IMR-90 (cell line): ENCODE data around the gene ZSCAN25. TPM values are rescaled to one million over a fixed set of nuclear protein-coding genes. Genes with fewer than 3 reads are reported as not detected.

ENCODE experiments used
- ATAC-seq: fragments of 200-7000 bp; cut with Tn5 transposase; 2 replicates; pipeline ENCODE4 v1.9.1; 2020; ENCODE audit warnings: low read depth, mild to moderate bottlenecking, moderate library complexity
- BruUV-seq: library from RNA; stranded (reverse); fragments of 400-500 nt; replicated peaks from 2 replicates; lab custom pipeline; 2021; lab: Mats Ljungman, UMichigan
- CTCF ChIA-PET: fragments of 300-600 bp; formaldehyde crosslinking; extraction: SDS; loops from one replicate; lab custom pipeline; 2021; ENCODE audit warnings: antibody characterized with exemption; lab: Yijun Ruan, JAX
- POLR2A ChIA-PET: fragments of 300-600 bp; sonication (Branson Sonifier 250); formaldehyde crosslinking; loops from one replicate; lab custom pipeline; 2022; ENCODE audit warnings: antibody characterized with exemption; ENCODE audit not compliant: unreplicated experiment; lab: Charles Lee
- DNase-seq: peaks from one replicate; pipeline ENCODE4 v3.0.0; 2013
- H2AFZ ChIP-seq: replicated peaks from 2 replicates; pipeline ENCODE3; 2013; ENCODE audit warnings: low read length, mild to moderate bottlenecking; ENCODE audit not compliant: poor library complexity
- H2AK5ac ChIP-seq: 2 replicates; pipeline ENCODE4 v1.6.1; 2013; ENCODE audit warnings: low read depth, low read length, inconsistent platforms
- H2AK9ac ChIP-seq: replicated peaks from 2 replicates; pipeline ENCODE3; 2013; ENCODE audit warnings: mild to moderate bottlenecking, low read depth, low read length, moderate library complexity; ENCODE audit not compliant: poor library complexity
- H2BK120ac ChIP-seq: 2 replicates; pipeline ENCODE4 v1.6.1; 2013; ENCODE audit warnings: low read depth, low read length, inconsistent platforms
- H2BK15ac ChIP-seq: 3 replicates; pipeline ENCODE4 v1.6.1; 2013; ENCODE audit warnings: low read depth, low read length, inconsistent platforms
- H2BK20ac ChIP-seq: 2 replicates; pipeline ENCODE4 v1.6.1; 2013; ENCODE audit warnings: low read depth, mild to moderate bottlenecking, inconsistent platforms, low read length, moderate library complexity
- H2BK5ac ChIP-seq: 2 replicates; pipeline ENCODE4 v1.6.1; 2013; ENCODE audit warnings: mild to moderate bottlenecking, low read depth, low read length, inconsistent platforms; ENCODE audit not compliant: poor library complexity, severe bottlenecking
- H3K14ac ChIP-seq: replicated peaks from 2 replicates; pipeline ENCODE4 v1.6.1; 2013; ENCODE audit warnings: low read depth, low read length, inconsistent platforms
- H3K18ac ChIP-seq: 2 replicates; pipeline ENCODE4 v1.6.1; 2013; ENCODE audit warnings: low read depth, low read length, control low read depth
- H3K23ac ChIP-seq: 2 replicates; pipeline ENCODE4 v1.6.1; 2013; ENCODE audit warnings: low read depth, low read length, inconsistent platforms
- H3K27ac ChIP-seq: 2 replicates; pipeline ENCODE4 v1.5.1; 2013; ENCODE audit warnings: mild to moderate bottlenecking, control low read depth, low read length; ENCODE audit not compliant: insufficient read depth
- H3K27me3 ChIP-seq: 2 replicates; pipeline ENCODE4 v1.6.1; 2013; ENCODE audit warnings: low read length; ENCODE audit not compliant: control insufficient read depth, insufficient read depth
- H3K36me3 ChIP-seq: 2 replicates; pipeline ENCODE4 v1.6.1; 2013; ENCODE audit warnings: low read length, mixed read lengths; ENCODE audit not compliant: control insufficient read depth, insufficient read depth
- H3K4ac ChIP-seq: 2 replicates; pipeline ENCODE4 v1.6.1; 2013; ENCODE audit warnings: low read depth, low read length, inconsistent platforms
- H3K4me1 ChIP-seq: 2 replicates; pipeline ENCODE4 v1.6.1; 2013; ENCODE audit warnings: low read length, mixed read lengths; ENCODE audit not compliant: control insufficient read depth, insufficient read depth
- H3K4me2 ChIP-seq: 2 replicates; pipeline ENCODE4 v1.6.1; 2013; ENCODE audit warnings: low read depth, mild to moderate bottlenecking, control low read depth, low read length, moderate library complexity
- H3K4me3 ChIP-seq: 2 replicates; pipeline ENCODE4 v1.5.1; 2013; ENCODE audit warnings: low read depth, mild to moderate bottlenecking, control low read depth, low read length, moderate library complexity; ENCODE audit not compliant: insufficient read depth
- H3K56ac ChIP-seq: 2 replicates; pipeline ENCODE4 v1.6.1; 2013; ENCODE audit warnings: low read length, inconsistent platforms; ENCODE audit not compliant: insufficient read depth; ENCODE audit errors: extremely low read depth
- H3K79me1 ChIP-seq, 2 experiments: 2 replicates each; pipeline ENCODE4 v1.6.1; 2013; ENCODE audit warnings: low read length in 2 of 2, inconsistent platforms in 1 of 2, low read depth in 1 of 2
- H3K9ac ChIP-seq: 2 replicates; pipeline ENCODE4 v1.6.1; 2013; ENCODE audit warnings: low read depth, low read length, control low read depth
- H3K9me1 ChIP-seq: 2 replicates; pipeline ENCODE4 v1.6.1; 2013; ENCODE audit warnings: low read length, inconsistent platforms; ENCODE audit not compliant: insufficient read depth
- H3K9me3 ChIP-seq: 2 replicates; pipeline ENCODE4 v1.6.1; 2013; ENCODE audit warnings: low read length; ENCODE audit not compliant: control insufficient read depth, insufficient read depth
- H4K20me1 ChIP-seq: 2 replicates; pipeline ENCODE4 v1.6.1; 2013; ENCODE audit warnings: low read length, inconsistent platforms; ENCODE audit not compliant: insufficient read depth
- H4K5ac ChIP-seq: 2 replicates; pipeline ENCODE4 v1.6.1; 2013; ENCODE audit warnings: mild to moderate bottlenecking, low read depth, low read length, control low read depth
- H4K8ac ChIP-seq, 2 experiments: 2 replicates each; pipeline ENCODE4 v1.6.1; 2013; ENCODE audit warnings: low read depth in 2 of 2, low read length in 2 of 2, control low read depth in 1 of 2, inconsistent platforms in 1 of 2
- H4K91ac ChIP-seq: 2 replicates; pipeline ENCODE4 v1.6.1; 2013; ENCODE audit warnings: low read depth, low read length, inconsistent platforms; ENCODE audit not compliant: insufficient read depth
- MAFK ChIP-seq: IDR thresholded peaks from 2 replicates; pipeline ENCODE4 v1.6.1; 2012; ENCODE audit warnings: low read depth, low read length, improper control_type of control experiment
- MXI1 ChIP-seq: IDR thresholded peaks from 2 replicates; pipeline ENCODE4 v1.6.1; 2012; ENCODE audit warnings: low read depth, mild to moderate bottlenecking, low read length, moderate library complexity, borderline replicate concordance
- POLR2A ChIP-seq: IDR thresholded peaks from 2 replicates; pipeline ENCODE4 v1.6.1; 2012; ENCODE audit warnings: mild to moderate bottlenecking, low read depth, low read length
- RAD21 ChIP-seq: IDR thresholded peaks from 2 replicates; pipeline ENCODE4 v1.6.1; 2012; ENCODE audit warnings: low read length, improper control_type of control experiment
- RCOR1 ChIP-seq: IDR thresholded peaks from 2 replicates; pipeline ENCODE4 v1.6.1; 2012; ENCODE audit warnings: mild to moderate bottlenecking, low read length, improper control_type of control experiment; ENCODE audit not compliant: insufficient replicate concordance
- RFX5 ChIP-seq: IDR thresholded peaks from 2 replicates; pipeline ENCODE4 v1.8.0; 2012; ENCODE audit warnings: low read depth, mild to moderate bottlenecking, low read length, moderate library complexity
- WGBS, 2 experiments: methylation state at CpG; one replicate each; pipeline versions ENCODE4 v1.1.5 to v1.1.7; 2013; ENCODE audit warnings: missing lambda C conversion rate in 2 of 2; ENCODE audit not compliant: insufficient read length in 1 of 2; ENCODE audit errors: extremely low coverage in 2 of 2; 5-methylcytosine and 5-hydroxymethylcytosine counted together
- dilution Hi-C: fragments of 300-500 bp; cut with HindIII; formaldehyde crosslinking; loops from one replicate; pipeline ENCODE4 v1.14.3; 2018; ENCODE audit warnings: low sequenced_read_pairs; ENCODE audit not compliant: unreplicated experiment
- in situ Hi-C: fragments of 300-500 bp; cut with MboI; formaldehyde crosslinking; loops from 3 replicates; pipeline ENCODE4 v1.14.3; 2019; ENCODE audit warnings: low sequenced_read_pairs, inconsistent platforms, mixed read lengths
- intact Hi-C: fragments of 100-400 bp; cut with micrococcal nuclease; formaldehyde crosslinking; loops from 2 replicates; pipeline ENCODE4 v1.10.0; 2022
- polyA plus RNA-seq, 3 experiments: library from polyadenylated mRNA; depleted of rRNA; stranded (reverse); fragments of >200 nt; gene quantifications; 2 replicates each; pipeline ENCODE4 v1.2.3, GENCODE V29; 2012; ENCODE audit warnings: low replicate concordance in 1 of 3
- total RNA-seq: library from RNA; depleted of rRNA; stranded (reverse); fragments of >200 nt; gene quantifications from 2 replicates; pipeline ENCODE4 v1.2.3, GENCODE V29; 2012

ZSCAN25 gene
- total and polyA plus RNA-seq, 2 of the 4 experiments (the other 2 are of a cell fraction): 6.2 to 9.0 TPM

DNA sequence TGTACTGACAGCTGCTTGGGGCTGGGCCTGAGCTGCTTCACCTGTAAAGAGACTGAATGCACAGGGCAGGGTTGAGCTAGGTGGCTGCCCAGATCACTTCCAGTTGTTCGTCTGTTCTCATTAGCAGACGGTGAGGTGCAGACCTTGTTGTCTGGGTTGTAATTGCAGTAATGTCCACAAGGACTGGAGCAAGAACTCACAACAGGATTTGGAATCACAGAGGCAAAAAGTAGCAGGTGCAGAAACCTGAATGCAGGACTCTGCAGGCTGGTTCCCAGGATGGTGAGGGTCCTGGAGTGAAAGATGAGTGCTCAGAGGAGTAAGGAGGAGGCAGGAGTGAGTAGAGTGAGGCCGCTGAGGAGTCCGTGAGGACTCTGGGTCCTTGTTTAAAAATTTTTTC lies 9.2 kb downstream of the ZSCAN25 start:
- CTCF ChIA-PET: no interaction called here
- dilution Hi-C loops: no loop called here
- 100% methylated on average over 2 of the region's 4 CpGs; no CpG with 5 or more reads in 1 of the 2 experiments for WGBS, 2 experiments
- H2BK5ac ChIP-seq: no peak overlapping the region
- no peaks in the 10 kb centered on the region; the same call in 1 of the 2 replicates for H3K9me1 ChIP-seq
- H3K9ac ChIP-seq: no peak overlapping the region
- H3K56ac ChIP-seq: no peak overlapping the region
- no TSS peak for BruUV-seq
- H3K27me3 ChIP-seq: no peaks in the 10 kb centered on the region
- no peak for TF ChIP-seq POLR2A
- no peak for TF ChIP-seq RFX5
- no peak for TF ChIP-seq MAFK
- no peak for TF ChIP-seq MXI1
- no peak for TF ChIP-seq RCOR1
- no peak for TF ChIP-seq RAD21
- intact Hi-C loops: no loop called here
- no peak overlapping the region for H3K27ac ChIP-seq
- no peak overlapping the region for H3K23ac ChIP-seq
- no peak overlapping the region for H4K8ac ChIP-seq
- H3K79me1 ChIP-seq: peaks cover 14 to 31% of the 10 kb centered on the region in 2 experiments
- DNase-seq (no peak), ATAC-seq (no peak)
- H3K4me2 ChIP-seq: no peak overlapping the region
- no peak overlapping the region for H2BK20ac ChIP-seq
- no peak overlapping the region for H3K14ac ChIP-seq
- H2AK9ac ChIP-seq: no peak overlapping the region
- H3K4ac ChIP-seq: no peak overlapping the region
- no peaks in the 10 kb centered on the region for H3K9me3 ChIP-seq
- H3K4me1 ChIP-seq: no peaks in the 10 kb centered on the region
- H2BK15ac ChIP-seq: no peak overlapping the region
- no peak overlapping the region for H3K18ac ChIP-seq
- no peak overlapping the region for H2BK120ac ChIP-seq
- no peak overlapping the region for H4K5ac ChIP-seq
- H2AK5ac ChIP-seq: no peak overlapping the region
- H4K91ac ChIP-seq: no peak overlapping the region
- no peaks in the 10 kb centered on the region for H4K20me1 ChIP-seq
- no peak overlapping the region for H3K4me3 ChIP-seq
- H3K36me3 ChIP-seq: peaks cover 70% of the 10 kb centered on the region
- POLR2A ChIA-PET: no interaction called here
- in situ Hi-C loops: no loop called here
- no peak overlapping the region for H2AFZ ChIP-seq
